GM19467 (cell line): ENCODE measurements around the gene RABGAP1.

ENCODE experiments used
- ATAC-seq: cut with Tn5 transposase; IDR thresholded peaks from one replicate; pipeline ENCODE4 v1.9.1; 2021; ENCODE audit warnings: mild to moderate bottlenecking, moderate library complexity; ENCODE audit not compliant: unreplicated experiment

The RABGAP1 gene

DNA sequence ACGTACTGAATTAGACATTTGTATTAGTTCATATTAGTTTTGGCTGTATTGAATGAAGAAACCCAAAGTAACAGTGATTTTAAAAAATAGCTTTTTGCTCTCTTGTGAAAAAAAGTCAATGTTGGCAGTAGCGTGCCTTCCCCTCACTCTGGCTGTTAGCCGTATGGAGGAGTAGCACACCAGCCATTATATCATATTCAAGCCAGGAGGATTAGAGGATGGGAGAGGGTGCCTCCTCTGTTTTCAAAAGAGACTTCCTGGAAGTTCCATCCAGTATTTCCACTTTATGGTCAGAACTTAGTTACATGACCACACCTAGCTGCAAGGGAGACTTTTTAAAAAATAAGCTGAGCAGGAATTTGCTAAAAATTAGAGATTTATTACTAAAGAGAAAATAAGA is 133.8 kb downstream of the RABGAP1 start:
- ATAC-seq: no peak

DNA sequence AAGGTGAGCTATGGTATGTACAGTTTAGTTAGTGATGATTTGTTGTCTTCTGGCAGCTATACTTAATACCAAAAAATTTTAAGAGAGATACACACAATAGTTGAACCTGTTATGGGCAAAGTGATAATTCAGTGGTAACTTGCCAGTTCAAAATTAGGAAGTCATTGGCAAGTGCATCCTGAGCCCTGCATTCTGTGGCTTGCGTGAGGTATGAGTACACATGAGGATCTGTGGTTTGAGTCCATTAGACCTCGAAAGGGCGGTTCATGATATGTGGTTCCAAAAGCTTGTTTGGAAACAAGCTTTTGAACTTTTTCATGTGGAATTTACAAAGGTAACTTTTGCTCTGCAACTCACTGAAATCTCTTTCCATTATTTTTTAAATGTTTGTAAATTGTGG is 139.6 kb downstream of the RABGAP1 start:
- ATAC-seq: no peak

DNA sequence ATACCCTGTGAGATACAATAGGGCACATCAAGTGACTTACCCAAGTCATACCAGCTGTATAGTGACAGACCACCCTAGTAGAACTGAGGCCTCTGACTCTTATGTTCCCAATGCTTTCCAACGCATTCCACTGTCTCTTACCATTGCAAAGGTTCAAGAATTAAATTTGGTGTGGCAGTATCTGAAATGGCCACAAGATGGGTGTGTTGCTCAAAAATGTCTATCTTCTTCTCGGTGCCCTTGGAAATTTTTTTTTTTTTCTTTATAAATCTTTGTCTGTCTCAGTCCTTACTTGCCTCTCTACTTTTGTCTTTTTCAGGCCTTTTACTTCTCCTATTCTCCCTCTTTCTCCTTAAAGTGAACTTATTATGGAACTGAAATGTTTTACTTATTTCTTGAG is 141.0 kb downstream of the RABGAP1 start:
- no peak for ATAC-seq

DNA sequence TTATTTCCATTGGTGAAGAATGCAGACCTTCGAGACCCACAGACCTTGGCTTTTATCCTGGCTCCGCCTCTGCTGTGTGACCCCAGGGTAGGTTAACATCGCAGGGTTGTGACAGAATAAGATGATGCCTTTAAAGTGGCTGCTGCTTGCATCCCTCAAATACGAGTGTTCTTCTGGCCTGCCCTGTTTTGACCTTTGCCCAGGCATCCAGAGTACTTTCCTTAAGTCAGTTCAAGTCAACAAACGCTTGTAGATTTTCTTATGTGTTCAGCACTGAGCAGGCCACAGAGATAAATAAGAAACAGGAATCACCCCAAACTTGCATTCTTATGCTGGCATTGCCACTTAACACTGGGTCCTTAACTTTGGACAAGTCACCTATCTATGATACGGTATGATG is 142.9 kb downstream of the RABGAP1 start:
- ATAC-seq: no peak

DNA sequence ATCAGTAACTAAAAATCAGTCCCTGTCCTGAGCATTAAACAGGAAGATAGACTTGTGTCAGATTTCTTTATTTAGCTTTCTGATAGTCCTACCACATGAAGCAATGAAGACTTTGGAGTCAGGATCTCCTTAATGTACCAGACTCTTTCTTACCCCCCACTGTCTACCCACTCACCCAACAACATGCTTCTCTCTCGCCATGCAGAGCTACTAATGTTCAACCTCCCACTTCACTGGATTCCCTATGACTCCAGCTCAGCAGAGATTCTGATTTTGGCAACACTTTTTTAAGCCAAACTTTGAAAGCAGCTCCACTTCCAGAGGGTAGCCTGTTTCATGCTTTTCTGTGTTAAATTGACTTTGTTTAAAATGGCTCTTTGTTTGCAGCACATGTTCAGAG is 143.4 kb downstream of the RABGAP1 start:
- no peak for ATAC-seq

DNA sequence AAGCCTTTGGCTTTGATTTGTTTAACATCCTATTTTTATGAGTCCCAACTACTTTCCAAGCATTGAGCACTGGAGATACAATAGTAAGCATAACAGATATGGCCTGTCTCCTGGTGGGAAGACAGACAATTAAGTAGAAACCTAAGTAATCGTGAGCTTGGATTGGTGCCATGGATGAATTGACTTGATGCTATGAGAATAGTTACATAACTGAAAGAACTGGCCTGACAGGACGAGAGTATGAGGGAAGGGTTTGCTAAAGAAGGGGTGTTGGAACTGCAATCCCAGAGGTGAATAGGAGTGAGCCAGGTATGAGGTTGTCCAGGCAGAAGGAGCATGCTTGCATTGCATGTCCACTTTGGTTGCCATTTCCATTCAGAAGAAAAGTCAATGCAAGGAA is 145.1 kb downstream of the RABGAP1 start:
- no peak for ATAC-seq

DNA sequence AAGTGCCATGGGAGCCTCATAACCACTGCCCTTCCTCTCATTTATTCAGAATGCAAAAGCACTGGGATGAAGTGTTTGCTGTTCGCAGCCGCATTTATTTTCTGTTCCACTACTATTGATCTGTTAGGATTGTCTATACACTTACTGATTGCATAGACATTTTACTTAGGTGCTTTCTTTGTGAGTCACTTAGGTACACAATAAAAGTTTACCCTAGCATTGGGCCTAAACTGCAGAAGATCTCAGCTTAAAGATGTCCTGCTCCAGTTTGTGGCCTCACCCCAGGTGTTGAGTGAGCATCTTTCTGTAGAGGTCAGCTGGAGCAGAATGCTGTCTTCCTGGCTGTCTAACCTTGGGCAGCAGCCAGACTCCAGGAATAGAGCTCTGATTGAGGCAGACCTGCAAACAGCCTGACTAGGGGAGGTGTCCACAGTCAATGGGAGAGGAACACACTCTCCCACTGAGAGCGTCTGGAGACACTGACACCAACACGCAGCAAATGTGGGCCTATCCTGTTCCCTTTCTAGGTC is 146.6 kb downstream of the RABGAP1 start:
- ATAC-seq: no peak

DNA sequence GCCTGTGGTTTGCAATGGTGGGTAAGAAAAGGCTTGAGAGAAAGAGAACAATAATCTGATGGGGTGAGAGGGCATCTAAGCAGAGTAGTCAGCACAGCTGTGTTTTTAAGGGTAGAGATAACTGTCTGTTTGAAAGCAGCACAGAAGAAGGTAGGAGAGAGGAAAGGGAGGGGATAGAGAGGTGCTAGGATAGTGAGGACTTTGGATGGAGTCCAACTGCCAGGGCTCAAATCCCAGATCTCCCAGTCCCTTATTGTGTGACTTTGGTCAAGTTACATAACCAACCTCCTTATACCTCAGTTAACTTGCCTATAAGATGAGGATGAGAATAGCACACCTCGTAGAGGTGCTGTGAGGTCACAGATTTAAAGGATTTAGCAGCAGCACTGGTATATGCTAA is 148.2 kb downstream of the RABGAP1 start:
- ATAC-seq: no peak

DNA sequence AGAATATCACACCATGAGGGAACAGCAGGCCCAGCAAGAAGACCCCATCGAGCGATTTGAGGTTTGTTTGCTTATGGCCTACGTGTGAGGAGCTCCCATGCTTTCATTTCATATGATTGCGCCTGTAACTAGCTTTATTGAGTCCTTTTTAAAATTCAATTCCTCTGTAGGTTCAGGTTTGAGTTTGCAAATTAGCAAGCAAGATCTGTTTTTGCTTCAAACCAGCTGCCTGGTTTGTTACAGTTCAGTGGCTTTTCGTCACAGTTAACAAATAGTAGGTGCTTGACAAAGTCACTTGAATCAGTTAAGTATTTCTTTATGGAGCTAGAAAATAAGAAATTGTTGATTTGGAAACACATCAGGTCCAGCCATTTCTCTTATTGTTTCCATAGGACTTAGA is 149.0 kb downstream of the RABGAP1 start:
- ATAC-seq: no peak

DNA sequence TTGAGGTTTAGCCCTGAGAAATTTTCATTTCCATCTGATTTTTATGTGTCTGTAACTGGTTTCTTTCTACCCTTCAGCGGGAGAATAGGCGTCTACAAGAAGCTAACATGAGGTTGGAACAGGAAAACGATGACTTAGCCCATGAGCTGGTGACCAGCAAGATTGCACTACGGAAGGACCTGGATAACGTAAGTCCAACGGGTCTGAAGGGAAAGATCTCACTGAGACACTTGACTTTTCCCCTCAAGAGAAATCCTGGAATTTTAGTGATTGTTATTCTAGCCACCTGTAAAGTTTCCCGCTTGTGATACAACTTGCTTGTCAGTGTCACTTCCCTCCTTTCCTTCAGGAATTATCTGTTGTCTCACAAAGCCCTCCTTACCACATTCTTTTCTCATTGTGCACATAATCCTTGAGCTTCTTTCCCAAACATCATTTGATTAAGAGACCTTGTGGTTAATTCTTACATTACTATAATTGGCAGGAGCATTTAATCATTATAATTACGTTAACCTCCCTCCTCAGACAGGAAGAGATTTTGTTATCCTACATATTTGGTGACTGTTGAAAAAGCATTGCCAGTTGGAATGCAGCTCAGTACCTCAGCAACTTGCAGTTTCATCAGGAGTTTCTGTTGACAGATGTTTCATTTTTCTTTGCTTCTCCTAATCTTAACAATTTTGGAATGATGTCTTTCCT is 149.5 kb downstream of the RABGAP1 start:
- ATAC-seq: no peak

DNA sequence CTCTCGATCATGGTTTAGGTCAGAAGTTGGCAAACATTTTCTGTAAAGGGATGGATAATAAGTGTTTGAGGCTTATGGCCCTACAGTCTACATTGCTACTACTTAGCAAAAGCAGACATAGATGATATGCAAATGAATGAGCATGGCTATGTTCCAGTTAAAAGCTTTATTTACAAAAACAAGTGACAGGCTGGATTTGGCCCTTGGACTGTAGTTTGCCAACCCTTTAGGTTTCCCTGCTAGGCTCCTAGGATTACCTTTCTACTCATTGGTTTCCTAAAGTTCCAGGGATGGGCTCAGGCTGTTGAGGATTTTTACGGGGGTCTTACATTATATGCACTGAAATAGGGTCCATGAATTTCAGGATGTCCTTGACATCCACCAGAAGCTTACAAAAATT is 150.1 kb downstream of the RABGAP1 start:
- no peak for ATAC-seq

DNA sequence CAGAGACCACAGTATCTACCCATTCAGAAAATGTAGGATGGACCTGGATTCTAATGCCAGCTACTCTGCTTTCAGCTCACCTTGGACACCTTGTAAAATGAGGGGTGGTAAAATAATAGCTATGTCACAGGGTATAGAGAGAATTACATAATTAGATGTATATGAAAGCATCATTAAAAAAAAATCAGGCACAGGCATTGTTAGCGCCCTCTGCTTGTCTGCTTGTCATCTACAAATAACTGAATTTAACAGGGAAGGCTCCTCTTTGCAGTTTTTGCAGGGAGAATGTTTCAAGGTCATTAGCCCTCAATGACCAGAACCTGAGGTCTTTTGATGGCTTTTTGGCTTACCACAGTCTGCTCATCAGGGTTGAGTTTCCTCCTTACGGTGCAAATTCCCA is 150.6 kb downstream of the RABGAP1 start:
- ATAC-seq: no peak

DNA sequence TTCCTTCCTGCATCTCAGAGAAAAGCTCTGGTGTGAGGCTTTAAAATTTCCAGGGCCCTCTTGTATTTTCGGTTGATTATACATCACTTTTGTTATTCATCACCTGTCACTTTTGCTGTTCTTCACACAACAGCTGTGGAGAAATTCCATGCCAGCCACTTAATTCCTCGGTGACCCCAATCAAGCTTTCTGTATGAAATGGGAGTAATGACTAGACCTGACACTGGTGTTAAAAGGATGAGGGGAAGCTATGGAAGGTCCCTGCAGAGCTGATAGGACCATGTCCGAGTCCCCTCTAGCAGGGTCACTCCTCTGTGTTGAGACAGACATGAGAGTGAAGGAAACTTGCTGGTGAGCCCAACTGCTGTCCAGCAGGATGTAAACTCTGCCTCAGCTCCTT is 152.3 kb downstream of the RABGAP1 start:
- no peak for ATAC-seq

DNA sequence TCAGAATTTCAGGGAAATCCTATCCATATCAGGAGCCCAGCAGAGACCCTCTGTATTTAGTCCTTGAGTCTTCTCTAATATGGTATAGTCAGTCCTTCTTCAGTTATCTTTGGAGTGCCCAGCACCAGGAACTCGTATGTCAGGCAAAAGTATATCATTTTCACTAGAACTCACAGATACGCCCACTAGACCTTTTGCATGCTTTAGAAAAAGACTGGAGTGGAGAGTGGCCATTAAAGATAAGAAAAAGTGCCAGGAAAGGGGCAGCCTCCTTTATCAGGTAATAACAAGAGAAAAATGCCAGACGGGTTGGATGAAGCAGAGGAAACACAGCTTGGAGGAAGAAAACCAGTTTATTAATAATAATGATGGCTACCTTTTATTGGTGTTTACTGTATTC is 156.2 kb downstream of the RABGAP1 start:
- ATAC-seq: no peak

DNA sequence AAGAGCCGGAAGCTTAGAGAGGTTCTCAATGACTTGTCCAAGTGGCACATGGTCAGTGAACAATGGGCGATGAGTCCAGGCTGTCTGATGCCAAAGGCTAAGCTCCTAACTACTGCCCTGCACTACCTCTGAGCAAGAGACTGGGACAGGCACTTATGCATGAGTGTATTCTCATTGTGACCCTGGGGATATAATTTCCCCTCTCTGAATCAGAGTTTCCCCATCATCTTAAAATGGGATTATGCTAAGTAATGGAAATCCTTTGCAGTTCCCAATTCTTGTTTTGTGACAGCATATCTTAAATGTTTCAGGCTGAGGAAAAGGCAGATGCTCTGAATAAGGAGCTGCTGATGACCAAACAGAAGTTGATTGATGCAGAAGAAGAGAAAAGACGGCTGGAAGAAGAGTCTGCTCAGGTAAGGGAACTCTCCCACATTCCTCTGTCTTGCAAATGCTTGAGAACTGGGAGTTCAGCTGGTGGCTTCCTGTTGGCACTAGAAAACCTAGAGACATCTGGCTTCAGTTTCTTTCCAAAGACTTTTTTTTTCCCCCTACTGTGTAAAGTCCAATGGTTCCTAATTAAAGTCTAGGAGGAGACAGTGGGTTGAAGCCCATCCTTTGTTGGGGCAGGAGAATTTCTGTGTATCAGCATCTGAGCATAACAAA is 156.7 kb downstream of the RABGAP1 start:
- no peak for ATAC-seq

DNA sequence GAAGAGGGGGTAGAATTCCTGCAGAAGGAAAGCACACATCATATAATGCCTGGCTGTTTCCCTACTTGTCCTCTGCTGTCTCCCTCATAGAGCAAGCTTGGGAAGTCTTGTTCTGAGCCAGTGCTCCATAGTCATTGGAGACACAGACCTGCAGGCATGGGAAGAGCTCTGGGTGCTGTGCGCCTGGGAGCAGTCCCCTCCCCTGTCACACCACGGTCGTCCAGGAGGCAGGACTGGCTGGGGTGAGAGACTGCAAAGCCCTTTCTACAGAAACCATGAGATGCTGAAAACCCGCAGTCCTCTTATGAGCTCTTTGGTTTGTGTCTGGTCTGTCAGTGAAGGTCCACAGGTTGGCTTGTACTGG is 157.3 kb downstream of the RABGAP1 start:
- ATAC-seq: no peak

DNA sequence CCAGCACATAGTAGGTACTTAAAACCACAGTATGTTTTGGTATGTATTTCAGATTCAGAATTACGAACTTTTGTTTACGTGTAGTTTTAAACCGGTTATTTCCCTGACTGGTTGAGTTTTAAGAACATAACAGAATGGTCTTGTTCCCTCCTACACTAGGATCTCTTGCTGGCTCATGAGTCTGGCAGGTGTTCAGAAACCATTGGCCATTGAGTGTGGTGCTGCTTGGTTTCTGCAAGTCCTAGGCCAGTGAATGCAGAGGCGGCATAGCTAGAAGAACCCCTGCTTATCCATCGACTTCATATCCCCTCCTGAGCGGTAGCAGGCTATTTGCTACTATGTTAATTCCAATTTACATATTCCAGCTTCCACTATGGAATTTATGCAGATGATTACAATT is 158.2 kb downstream of the RABGAP1 start:
- ATAC-seq: no peak

DNA sequence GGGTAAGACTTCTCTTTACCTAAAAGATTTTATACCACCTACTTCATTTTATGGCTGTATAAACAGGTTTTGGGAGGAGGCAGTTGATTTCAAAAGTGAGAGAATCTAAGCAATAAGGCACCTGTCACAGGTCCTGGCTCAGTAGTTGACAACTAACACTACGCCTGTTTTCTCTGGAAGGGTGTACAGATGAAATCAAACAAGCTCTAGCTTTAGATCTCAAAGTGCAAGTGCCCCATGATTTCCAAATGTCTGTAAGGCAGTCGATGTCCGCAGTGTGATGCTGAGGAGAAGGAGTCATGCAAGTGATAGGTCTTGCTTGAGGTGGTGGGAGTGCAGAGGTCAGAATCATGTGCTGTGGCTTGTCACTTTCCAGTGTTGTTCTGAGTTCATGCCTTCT is 158.7 kb downstream of the RABGAP1 start:
- ATAC-seq: no peak

DNA sequence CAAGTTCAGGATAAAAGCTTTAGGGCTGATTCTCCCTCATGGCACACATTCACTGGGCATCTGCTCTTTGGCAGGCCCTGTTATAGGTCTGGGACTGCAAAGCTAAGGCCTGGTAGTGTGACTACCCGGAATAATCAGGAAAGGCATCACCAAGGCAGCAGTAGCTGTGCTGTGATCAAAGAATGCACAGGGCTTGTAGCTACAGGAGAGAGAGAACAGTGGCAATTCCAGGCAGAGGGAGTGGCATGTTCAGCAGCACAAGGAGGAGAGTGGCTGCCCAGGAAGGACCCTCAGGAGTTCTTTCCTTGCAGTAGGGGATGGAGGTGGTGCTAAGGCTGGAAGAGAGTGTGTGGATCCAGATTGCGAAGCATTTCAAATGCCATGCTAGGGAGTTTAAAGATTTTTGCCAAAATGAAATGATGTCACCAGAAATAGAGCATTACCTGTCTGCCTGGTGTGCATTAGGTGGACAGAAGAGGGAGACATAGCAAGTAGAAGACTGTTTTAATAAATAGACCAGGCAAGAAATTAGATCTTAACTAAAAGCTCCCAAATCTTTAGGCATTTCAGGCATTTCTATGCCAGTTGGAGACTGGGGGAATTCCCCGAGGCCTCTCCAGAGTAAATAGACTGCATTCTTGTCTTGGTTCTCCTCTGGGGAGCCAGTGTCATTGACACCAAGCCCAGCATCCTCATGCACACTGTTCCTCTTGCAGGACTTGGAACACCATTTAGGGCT is 161.7 kb downstream of the RABGAP1 start:
- ATAC-seq: no peak

DNA sequence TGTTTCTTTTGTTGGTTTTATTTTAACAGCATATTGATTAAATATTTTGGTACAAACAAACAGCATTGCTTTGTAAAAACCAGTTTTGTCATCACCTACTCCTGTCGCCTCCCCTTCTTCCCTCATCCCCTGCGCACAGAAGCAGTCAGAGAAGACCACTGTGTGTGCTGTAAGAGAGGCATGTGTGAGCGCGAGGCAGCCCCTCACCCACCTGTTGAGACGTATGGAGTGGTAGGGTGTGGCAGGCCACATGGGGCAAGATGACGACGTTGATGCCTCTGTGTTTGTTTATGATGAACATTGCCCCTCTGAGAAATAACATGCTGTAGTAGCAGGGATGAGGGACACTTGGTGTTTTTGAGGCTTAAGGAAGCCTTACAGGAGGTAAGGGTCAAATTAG is 164.0 kb downstream of the RABGAP1 start:
- ATAC-seq: no peak

DNA sequence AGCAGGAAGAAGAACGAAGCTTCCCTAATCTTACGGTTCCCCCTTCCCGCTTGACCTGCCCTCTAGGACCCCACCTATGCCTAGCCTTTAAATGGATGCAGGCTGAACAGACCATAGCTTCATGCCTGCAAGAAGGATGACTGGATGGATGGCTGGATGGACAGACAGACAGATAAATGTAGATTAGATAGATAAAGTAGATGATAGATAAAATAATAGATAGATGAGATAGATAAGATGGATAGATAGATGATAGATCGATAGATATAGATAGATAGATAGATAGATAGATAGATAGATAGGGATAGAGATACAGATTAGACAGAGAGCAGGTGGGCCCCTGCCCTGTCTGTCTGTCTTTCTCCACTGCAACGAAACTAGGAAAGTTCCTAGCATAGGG is 164.7 kb downstream of the RABGAP1 start:
- no peak for ATAC-seq

DNA sequence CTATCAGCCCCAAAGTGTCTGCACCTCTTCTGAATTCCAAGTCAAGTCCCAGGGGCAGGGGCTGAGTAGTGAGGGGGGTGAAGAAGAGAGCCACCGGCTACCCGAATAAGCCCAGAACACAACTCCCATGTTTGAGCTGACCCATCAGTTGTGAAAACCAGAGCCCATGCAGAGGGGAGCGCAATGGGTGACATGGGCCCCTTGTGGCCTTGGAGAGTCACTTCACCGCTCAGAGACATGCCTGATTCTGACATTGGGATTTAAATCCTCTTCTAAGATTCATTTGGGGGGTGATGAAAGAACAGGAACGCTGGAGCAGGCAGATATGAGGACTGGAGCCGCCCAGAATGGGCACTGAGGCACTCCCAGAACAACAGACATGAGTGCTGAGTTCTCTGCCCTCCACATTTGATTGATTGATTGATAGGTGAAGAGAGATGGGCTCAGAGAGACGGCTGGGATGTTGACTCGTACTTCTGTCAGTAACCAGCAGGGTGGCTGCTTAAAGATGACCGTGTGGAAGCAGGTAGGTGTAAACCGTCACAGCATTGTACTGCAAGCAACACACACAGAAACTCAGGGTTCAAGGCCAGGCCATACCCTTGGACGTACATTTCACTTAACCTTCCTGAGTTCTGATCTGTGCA is 166.9 kb downstream of the RABGAP1 start:
- ATAC-seq: no peak
